Esophagus squamous epithelium (tissue), 4 donors: ENCODE results near the gene SGK2.

Experiments used
- POLR2A ChIP-seq, 4 donors: fragments of 450-650 bp; IDR thresholded peaks; one replicate each; pipeline ENCODE4 v1.6.1; 2017; ENCODE audit warnings: antibody characterized with exemption in 4 of 4, mild to moderate bottlenecking in 4 of 4, moderate library complexity in 3 of 4
- TF ChIP-seq, protein P1 (sequence below), 6 experiments: fragments of 450-650 bp in 4 of 6; fragments of 200-600 bp in 2 of 6; sonication (generic) in 2 of 6; IDR thresholded peaks; one replicate each; pipeline ENCODE4 v1.5.1; 2016 to 2019; ENCODE audit warnings: antibody characterized with exemption in 6 of 6, mild to moderate bottlenecking in 4 of 6, moderate library complexity in 4 of 6

DNA sequence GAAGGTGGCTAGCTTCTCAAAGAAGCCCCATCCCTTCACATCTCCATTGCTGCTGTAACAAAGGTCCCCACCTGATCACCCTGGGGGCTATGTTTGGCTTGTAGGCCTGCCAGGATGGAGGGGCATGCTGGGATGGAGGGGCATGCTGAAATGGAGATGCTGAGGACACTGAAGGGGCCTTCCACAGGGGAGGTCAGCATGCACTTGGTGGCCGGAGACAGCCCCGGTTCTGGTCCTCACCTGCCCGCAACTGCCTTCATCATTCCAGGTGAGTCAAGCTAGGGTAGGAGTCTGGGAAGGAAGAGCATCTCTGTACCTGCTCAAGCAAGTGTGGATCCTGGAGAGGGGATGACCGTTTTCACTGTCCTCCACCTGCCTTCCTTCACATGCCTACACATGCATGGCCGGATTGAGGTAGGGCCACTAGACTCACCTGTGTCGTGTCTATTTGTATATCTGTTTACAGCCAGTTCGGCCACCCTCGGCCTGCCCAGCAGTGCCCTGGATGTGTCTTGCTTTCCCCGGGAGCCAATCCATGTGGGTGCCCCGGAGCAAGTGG, 45.4 kb upstream of the SGK2 start:
- TF ChIP-seq, protein P1, sequence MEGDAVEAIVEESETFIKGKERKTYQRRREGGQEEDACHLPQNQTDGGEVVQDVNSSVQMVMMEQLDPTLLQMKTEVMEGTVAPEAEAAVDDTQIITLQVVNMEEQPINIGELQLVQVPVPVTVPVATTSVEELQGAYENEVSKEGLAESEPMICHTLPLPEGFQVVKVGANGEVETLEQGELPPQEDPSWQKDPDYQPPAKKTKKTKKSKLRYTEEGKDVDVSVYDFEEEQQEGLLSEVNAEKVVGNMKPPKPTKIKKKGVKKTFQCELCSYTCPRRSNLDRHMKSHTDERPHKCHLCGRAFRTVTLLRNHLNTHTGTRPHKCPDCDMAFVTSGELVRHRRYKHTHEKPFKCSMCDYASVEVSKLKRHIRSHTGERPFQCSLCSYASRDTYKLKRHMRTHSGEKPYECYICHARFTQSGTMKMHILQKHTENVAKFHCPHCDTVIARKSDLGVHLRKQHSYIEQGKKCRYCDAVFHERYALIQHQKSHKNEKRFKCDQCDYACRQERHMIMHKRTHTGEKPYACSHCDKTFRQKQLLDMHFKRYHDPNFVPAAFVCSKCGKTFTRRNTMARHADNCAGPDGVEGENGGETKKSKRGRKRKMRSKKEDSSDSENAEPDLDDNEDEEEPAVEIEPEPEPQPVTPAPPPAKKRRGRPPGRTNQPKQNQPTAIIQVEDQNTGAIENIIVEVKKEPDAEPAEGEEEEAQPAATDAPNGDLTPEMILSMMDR (IDR thresholded peaks at IDR 0.05): no peak
- TF ChIP-seq POLR2A (IDR thresholded peaks at IDR 0.05): no peak
